NCI-H2107 (cell line): Measurements from ENCODE around the gene QKI.

Experiments
- DNase-seq: peaks from one replicate; lab custom pipeline; 2025; lab: John Stamatoyannopoulos, UW

QKI gene

DNA sequence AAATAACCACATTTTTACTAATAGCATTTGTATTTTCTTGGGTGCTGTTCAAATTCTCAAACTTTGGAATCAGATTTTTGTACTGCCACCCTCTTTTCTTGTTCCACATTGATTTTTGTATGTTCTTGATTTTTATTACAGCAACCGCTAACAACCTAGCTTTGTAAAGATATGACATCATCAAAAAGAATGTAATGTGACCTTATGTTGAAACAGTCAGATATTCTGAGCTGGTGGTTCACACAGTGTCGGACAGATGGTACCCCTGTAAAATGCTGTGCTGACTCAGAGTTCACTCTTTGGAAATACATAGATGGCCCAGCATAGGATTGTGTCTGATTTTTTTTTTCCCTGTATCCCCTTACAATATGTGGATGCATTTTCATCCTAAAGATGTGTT lies 118.9 kb downstream of the QKI start:
- no peak for DNase-seq

DNA sequence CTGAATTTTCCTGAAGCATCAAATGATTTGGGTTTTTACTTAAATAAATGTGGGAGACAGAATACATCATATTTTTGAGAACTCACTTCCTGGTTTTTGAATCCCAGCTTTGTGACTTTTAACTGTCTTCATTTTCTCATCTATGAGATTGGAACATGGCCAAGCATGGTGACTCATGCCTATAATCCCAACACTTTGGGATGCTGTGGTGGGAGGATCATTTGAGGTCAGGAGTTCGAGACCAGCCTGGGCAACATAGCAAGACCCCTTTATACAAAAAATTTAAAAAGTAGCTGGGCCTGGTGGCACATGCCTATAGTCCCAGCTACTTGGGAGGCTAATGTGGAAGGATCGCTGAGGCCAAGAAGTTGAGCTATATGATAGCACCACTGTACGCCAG lies 122.3 kb downstream of the QKI start:
- DNase-seq = no peak

DNA sequence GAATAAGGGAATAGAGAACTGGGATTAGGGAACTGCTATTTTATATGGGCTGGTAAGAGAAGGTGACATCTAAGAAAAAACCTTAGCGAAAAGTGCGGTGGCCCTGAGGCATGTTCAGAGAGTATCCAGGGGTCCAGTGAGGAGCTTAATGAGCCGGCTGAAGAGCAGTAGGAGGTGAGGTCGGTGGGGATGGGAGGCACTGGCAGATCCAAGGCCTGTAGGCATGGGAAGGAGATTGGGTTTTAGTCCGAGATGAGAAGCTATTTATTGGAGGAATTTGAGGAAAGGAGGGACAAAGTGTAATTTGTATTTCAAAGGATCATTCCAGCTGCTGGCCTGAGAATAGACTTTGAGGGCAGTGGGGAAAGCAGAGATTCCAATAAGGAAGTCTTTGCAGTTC lies 123.8 kb downstream of the QKI start:
- no peak for DNase-seq

DNA sequence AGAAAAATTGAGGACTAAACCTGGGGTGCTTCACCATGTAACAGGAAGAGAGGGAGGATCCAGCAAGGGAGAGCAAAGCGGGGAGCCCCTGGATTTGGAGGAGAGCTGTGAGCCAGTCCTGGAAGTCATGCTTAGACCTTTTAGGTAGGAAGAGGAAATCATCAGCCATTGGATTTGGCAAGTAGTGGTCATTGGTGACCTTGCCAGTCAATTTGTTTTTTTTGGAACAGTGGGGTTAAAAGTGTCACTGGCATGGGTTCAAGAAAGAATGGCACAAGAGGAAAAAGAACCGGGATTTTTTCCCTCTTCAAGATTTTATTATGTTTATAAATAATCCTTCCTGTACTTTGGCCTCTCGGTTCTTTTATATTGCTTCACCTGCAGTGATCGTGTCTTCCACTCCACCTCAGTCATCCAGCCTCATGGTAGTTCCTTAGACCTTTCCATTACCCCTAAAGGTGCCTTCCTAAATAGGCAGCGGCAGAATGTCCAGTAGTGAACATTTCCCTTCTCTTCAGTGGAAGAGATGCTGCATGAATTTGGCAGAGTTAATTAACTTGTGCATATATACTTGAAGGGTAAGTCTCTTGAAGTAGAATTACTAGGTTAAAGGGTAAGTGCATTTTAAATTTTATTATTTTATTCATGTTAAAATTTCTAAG lies 124.7 kb downstream of the QKI start:
- no peak for DNase-seq

DNA sequence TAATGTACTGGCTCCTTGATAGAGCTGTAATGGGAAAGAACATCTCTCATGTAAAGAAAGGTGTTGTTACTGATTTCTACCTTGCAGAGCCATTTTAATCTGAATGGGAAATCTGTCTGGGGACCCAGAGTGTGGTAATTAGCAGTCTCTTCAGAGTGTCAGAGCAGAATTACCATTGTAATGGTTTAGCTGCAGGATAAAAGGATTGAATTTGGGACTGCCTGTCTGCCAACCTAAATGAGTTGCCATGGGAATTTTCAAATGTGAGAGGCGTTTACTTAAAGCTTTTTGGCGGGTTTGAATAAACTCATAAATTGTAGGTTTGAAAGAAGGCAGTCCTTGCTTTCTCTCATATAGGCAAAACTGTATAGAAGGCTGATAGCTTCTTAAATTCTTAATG lies 128.8 kb downstream of the QKI start:
- no peak for DNase-seq

DNA sequence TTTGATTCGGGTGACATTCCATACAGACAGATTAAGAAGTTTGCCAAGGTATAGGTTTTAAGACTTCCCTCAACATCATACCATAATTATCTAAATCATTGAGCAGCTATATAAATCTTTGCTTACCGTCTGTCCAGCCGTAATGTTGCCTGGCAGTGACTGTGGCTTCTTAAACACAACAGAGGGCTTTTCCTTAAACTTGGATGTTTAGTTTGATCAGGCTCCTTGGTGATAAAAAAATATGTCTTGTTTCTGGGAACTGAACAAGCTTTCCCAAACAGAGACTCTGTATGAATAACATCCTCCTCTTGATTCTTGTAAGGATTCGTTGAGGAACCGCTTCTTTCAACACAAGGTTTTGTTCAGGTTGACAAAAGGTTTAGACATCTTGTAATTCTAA lies 130.9 kb downstream of the QKI start:
- DNase-seq = no peak

DNA sequence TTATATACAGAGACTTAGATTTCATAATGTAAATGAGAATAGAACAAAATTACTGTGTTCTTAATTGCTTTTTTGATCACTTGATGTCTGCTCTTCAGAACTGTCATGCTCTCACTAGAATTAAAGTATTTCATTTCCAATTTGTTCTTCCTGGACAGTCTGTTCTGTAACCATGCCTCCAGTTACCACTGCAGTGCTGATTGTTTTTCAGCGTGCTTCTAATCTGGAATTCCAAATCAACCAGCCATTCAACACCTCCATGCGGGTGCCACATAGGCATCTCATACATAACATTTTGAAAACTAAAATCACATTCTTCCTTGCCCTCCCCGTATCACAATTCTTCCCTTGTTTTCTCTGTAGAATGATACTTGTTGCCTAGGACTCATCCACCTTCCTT lies 132.8 kb downstream of the QKI start:
- DNase-seq = no peak

DNA sequence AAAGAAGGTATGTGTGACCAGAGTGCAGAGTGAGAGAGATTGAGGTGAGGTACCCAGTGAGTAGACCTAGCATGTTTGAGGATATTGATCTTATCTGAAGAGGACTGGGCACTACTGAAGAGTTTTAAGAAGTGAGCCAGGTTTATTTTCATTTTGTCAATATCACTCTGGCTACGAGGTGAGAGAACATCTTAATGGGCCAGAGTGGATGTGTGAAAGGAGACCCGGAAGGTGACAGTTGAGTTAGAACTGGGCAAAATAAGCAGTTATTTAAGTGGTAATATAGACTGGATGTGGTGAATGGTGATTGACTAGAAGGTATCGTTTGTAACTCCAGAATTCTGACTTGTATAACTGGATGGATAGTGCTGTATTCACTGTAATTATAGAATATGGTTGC lies 134.1 kb downstream of the QKI start:
- no peak for DNase-seq

DNA sequence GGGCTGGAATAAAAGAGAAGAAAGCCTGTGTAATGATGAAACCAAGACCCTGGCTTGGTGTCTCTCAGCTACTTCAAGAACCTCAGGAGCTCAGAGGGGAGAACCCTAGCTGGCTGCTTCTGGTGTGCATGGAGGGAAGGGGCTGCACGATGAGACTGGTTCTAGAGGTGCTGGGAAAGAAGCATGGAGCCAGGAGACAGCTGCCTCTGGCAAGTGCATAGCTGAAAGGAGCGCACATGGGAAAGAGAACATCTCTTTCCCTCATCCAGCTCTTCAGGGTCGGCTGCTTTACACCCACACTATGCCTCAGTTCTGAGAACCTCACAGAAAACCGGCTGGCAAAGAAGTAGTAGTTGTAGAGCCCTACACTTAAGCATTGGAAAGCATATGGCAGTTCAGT lies 139.5 kb downstream of the QKI start:
- DNase-seq = no peak

DNA sequence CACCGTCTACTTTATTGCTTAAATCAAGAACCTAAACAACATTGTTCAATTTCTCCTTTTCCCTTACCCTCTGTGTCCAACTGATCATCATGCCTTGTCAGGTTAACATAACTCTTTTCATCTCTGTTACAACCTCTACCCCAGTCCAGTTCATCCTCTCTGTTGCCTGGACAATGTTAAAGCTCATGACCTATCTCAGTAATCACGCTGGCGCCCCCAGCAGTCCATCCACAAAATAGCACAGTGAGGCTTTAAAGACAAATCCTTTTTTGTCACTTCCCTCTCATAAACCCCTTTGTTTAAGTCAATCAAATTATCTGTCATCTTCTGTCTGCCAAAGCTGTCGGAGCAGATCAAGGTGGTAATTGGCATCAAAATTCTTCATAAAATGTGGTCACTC lies 140.1 kb downstream of the QKI start:
- DNase-seq = no peak

DNA sequence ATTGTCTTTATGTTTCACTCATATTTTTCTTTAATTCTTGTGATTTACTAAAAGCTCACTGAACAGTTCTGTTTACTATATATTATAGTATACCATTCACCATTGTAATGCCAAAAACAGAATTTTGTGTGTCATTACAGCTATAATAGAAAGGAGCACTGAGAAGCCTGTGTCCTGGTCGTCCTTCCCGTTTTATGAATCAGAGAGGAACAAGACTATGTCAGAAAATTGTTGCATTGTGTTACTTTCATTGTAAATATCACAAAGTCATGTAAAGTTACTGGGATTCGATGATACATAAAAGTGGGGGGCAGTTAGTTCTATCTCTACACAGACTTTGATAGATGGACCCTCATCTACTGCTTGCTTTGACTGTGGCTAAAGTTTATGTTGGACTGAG lies 145.1 kb downstream of the QKI start:
- DNase-seq = no peak

DNA sequence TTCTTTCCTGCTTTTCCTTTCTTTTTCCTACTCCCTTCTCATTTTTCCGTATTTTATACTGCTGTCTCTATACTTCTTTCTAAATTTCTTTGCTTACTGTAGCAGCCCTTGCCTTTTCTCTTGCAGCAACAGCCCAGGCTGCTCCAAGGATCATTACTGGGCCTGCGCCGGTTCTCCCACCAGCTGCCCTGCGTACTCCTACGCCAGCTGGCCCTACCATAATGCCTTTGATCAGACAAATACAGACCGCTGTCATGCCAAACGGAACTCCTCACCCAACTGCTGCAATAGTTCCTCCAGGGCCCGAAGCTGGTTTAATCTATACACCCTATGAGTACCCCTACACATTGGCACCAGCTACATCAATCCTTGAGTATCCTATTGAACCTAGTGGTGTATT lies 148.8 kb downstream of the QKI start:
- no peak for DNase-seq

DNA sequence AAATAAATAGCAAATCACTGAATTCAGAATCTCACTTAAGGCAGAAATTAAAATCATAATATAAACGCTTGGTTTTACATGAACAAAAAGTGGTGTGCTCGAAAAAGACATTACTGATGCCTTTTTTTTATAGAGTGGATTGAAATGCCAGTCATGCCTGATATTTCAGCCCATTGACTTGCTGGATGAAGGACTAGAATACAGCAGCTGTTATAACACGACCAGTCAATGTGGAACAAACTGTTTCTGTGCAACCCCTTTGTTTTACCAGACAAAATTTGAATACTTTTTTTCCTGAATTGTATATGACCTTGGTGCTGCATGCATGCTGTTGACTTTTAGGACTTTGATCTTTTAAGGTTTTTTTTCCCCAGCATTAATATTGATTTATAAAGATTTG lies 150.0 kb downstream of the QKI start:
- no peak for DNase-seq

DNA sequence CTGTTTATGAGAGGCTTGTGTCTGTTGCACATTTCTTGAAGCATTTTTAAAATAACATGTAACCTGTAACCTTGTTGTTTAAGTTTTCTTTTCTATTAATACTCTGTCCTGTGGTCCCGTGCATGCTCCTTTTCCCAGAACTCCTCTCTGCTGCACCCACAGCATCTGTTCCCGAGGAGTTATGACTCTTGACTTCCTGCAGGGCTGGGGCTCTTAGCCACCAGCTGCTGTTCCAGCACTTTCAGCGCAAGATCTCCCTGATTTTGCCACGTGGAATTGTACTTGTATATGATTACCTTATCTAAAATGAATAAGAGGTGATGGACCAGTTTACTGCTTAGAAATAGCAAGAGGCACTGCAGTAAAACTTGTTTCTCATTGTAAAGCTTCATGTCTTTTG lies 150.6 kb downstream of the QKI start:
- DNase-seq = no peak

DNA sequence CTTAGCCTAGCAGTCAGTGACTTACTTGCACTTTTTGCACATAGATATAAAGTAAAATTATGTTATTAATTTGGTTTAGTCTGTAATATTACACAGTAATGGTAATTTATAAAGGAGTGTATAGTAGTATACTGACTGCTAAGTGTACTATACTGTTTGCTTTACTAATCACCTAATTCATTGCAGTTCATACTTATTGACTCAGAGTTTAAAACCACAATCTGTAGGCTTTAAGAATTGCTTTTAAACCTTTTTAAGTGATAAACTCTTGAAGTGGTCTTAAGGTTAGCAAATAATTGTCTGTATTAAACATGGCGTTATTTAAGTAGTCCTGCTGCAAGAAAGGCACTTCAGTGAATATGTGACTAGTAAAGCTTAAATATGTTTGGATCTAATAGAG lies 151.5 kb downstream of the QKI start:
- DNase-seq = no peak

DNA sequence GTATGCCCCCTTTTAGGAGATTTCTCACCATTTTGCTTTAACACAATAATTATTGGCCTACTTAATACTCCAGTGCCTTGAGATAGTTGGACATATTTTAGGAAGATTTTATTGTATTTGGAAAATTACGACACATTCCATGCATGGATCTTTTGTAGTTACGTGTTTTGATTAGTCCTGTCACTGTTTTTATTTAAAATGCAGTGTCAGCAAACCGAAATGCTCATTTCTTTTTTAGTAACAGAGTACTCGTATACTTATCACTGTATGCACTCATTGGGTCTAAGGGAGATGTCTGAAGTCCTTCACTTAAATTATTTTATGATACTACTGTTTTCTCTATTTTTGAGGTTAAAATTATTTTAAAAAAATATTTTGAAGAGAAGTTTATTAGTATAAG lies 153.8 kb downstream of the QKI start:
- DNase-seq = no peak

DNA sequence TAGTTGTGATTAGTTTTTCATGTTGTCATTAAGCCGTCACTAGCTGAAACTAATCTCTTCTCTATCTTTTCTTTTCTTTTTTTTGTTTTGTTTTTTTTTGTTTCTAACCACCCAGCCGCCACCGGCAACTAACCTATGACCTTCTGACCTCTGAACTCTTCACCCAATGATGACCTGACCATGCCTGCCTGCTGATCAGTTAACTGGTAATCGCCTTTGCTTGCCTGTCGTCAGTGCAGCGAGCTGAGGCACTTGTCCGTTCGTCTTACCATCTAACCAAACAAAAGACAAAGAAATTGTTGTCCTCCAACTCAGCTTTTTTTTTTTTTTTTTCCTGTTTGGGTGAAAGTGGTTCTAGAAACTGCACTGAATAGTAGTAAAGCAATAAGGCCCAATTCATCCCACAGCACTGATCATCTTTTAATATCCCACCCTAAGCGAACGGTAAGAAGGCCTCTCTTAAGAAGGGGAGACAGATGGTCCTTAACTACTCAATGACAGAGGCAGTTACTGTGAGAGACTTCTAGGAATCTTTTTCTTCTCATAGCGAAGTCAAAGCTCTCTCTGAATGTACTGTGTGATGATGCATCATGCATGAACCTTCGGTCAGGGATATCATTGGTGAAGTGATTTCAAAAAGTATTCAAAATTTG lies 156.2 kb downstream of the QKI start:
- no peak for DNase-seq

DNA sequence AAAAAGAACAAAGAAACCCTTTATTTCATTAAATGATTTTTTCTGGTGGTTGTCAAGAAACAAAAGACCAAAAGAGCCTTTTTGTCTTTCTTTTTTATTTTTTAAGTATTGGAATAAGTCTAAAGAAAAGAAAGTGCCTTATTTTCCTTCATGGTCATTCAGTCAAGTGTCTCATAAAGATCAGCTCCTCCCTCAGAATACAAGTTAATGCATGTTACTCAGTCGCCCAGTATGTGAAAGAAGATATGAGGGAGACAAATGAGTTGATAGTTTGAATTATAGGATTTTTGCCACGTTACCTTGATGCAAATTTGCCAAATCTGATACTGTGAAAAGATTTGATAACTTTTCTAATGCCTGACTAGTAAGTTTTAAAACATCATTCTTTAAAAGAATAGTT lies 157.2 kb downstream of the QKI start:
- DNase-seq = no peak

DNA sequence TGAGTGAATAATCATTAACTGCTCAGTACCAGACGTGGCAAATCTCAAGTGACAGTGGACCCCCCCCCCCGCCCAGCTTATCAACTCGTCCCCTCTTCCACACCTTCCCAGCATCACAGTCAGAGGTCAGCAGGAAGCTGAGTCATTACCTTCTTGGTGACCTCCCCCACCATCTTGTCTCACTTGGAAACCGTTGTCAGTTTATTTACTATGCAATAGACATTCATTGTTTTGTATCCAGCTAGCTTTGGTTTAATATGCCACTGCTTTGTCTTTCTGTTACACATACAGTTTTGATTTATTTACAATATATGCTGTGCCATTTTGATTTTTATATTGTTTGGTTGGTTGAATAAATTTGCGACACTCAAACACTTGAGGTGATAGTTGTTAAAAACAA lies 158.1 kb downstream of the QKI start:
- DNase-seq = no peak

DNA sequence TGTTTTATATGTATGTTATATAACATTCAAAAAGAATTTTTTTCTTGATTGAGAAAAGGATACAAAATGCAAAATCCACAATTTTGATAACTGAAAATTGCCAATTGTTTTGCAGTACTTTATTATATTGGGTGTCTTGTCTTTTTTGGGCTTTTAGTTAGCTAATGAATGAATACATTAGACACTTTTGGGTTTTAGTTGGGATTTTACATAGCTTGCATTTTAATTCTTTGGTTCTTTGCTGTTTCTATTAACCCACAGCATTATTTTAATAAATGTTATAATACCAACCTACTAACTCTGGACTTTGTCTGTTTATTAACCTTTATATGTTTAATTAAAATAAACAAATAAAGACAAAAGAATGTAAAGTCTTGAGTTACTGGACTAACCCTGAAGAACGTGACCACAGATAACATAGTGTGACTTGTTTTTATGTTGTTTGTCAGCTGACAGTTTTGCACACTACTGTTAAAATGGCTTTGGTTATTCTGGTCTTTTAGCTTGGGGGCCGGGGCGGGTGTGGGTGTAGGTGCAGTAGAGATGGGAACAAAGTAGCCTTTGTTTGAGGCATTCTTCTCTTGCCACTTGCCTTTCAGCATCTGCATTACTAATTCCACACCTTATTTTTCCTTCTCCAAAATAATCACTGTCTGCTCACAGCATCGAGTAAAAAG lies 159.1 kb downstream of the QKI start:
- no peak for DNase-seq

DNA sequence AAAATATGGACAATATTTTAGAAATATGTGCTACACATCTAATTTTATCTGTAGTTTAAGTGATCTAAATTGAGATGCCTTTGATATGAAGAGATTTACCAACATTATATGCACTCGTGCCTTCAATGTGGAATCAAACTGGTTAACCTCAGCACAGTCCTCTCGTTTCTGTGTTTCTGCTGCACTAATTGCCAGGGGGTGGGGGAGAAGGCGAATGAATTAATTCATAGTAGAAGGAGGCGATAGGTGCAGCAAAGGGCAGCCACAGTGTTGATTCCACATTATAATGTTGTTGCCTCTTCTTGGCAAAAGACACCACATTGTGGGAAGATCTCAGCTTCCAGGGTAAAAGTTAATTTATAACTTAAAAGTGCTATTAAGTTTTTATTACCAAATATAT lies 161.6 kb downstream of the QKI start:
- no peak for DNase-seq

DNA sequence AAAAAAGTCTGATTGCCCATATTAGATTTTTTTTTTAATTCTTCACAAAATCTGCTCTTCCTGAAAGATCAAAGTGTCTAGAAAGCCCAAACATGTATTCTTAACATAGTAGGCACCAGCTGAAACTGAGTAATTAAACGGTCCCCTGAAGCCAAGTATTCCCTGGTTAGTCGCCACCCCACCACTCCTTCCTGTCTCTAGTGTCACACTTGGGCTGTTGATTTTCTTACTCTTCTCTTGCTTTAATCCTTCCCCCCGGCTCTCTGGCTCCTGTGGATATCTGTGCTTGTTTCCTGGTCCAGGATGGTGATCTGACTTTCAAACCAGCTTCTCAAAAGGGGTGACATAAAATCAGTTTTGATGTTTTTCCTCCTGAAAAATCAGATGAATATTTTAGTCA lies 162.9 kb downstream of the QKI start:
- DNase-seq = no peak

DNA sequence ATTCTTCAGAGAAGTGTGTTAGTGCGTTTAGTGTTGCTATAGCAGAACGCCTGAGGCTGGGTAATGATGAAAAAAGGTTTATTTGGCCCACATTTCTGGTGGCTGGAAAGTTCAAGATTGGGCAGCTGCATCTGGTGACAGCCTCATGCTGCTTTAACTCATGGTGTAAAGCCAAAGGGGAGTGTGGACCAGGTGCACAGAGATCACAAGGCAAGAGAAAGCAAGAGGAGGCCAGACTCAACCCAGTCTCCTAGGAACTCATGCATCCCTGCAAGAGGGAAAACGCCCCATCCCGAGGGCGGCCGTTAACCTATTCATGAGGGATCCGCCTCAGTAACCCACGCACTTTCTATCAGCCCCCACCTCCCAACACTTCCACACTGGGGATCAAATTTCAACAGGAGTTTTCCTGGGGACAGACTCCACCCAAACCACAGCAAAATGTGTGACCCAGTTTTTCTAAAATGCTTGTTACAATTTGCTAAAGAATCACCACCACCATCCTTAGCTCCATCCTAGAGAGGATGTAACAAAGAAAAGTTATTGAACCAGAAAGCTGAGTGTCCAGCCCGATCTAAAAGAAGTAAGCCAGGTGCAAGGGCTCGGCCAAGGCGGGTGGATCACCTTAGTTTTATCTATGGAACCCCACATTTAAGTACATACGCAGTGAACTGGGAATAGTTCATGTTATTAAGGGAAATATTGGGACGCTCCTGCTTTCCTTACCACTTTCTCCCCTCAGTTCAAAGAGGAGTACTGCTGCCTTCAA lies 164.8 kb downstream of the QKI start:
- no peak for DNase-seq
